ENCODE results near the gene COX20. TPM values are rescaled to one million over a fixed set of nuclear protein-coding genes. Genes with fewer than 3 reads are reported as not detected.

The COX20 gene
- total RNA-seq, 1 experiment from 2014 or later = 40.7 TPM

DNA sequence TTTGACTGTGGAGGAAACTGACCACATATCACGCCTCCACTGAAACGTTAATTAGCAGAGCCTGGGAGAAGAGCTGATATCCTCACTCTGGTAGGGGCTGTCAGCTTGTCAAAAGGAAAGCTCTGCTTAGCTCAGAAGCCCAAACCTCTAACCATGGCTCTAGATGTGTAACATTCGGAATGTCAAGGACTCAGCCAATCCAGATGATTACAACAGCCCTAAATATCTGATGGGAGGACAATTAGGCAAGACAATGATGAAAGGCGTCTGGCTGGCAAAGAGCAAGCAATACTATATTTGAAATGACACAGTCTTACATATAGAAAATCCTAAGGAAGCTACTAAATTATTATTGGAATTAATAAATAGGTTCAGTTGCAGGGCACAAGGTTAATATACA lies 45.7 kb upstream of the COX20 start:
- Histone ChIP-seq H3K27ac (no peak overlapping the region), H3K4me1 (replicated peaks; ENCODE audit: insufficient read depth) (no peaks in the 10 kb centered on the region), H3K9me3 (ENCODE audit: insufficient read depth, low read depth) (no peaks in the 10 kb centered on the region), H3K4me3 (no peak overlapping the region), H3K79me2 (ENCODE audit: low read depth) (no peaks in the 10 kb centered on the region), H4K20me1 (ENCODE audit: insufficient read depth) (no peaks in the 10 kb centered on the region), H3K4me2 (no peak overlapping the region), H3F3A (ENCODE audit: insufficient read depth, low read depth) (no peaks in the 10 kb centered on the region), H3K36me3 (ENCODE audit: low read depth) (no peaks in the 10 kb centered on the region), H3K27me3 (ENCODE audit: insufficient read depth, low read depth) (0 out of 2 replicates have a peak, but pooled peaks cover 4% of the 10 kb centered on the region), H3K9me2 (ENCODE audit: insufficient read depth) (no peaks in the 10 kb centered on the region), H2AFZ (no peak overlapping the region)
- POLR2A ChIA-PET (ENCODE audit: unreplicated experiment) = no interaction called here
- CTCF ChIA-PET = no interaction called here
- intact Hi-C loops (cut with micrococcal nuclease; ENCODE audit: unreplicated experiment) = loop anchor here (10.0 kb wide), 1 partner anchor 85 kb away; no protein-coding TSS in a partner anchor
- TF ChIP-seq EZH2 (IDR thresholded peaks at IDR 0.05; ENCODE audit: low read depth) = no peak
- TF ChIP-seq, protein P1, sequence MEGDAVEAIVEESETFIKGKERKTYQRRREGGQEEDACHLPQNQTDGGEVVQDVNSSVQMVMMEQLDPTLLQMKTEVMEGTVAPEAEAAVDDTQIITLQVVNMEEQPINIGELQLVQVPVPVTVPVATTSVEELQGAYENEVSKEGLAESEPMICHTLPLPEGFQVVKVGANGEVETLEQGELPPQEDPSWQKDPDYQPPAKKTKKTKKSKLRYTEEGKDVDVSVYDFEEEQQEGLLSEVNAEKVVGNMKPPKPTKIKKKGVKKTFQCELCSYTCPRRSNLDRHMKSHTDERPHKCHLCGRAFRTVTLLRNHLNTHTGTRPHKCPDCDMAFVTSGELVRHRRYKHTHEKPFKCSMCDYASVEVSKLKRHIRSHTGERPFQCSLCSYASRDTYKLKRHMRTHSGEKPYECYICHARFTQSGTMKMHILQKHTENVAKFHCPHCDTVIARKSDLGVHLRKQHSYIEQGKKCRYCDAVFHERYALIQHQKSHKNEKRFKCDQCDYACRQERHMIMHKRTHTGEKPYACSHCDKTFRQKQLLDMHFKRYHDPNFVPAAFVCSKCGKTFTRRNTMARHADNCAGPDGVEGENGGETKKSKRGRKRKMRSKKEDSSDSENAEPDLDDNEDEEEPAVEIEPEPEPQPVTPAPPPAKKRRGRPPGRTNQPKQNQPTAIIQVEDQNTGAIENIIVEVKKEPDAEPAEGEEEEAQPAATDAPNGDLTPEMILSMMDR (conservative IDR thresholded peaks at IDR 0.05) = no peak
- no peak for DNase-seq
- no TSS peak for BruUV-seq (replicated peaks)

DNA sequence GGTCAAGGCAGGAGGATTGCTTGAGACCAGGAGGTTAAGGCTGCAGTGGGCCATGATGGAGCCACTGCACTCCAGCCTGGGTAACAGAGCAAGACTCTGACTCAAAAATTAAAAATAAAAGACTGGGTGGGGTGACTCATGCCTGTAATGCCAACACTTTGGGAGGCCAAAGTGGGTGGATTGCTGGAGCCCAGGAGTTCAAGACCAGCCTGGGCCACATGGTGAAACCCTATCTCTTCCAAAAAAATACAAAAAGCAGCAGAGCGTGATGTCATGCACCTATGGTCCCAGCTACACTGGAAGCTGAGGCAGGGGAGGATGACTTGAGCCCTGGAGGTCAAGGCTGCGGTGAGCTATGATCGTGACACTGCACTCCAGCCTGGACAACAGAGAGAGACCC lies 44.4 kb upstream of the COX20 start:
- intact Hi-C loops (cut with micrococcal nuclease; ENCODE audit: unreplicated experiment) = loop anchor here (10.0 kb wide), 1 partner anchor 86 kb away; no protein-coding TSS in a partner anchor

DNA sequence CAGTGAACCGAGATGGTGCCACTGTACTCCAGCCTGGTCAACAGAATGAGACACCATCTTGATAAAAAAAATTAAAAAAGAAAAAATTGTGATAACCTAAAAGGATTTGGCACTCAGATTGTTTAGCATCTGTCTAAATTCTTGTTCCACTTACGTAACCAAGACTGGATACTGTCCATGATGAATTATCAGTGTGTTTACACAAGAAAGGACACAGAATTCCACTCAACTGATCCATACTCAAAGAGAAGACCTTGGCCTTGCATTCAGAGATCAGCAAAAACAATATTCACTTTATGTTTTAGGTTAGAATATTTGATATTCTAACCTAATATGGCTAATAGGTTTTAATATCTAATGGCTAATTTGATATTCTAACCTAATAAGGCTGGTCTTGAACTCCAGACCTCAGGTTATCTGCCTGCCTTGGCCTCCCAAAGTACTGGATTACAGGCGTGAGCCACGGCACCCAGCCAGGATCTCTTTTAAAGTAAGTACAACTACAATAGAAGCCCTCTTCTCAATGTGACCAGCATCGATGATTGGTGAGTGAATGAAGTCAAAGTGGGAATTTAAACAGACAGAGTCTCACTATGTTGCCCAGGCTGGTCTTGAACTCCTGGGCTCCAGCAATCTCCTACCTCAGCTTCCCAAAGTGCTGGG lies 43.1 kb upstream of the COX20 start:
- Histone ChIP-seq H4K20me1 (ENCODE audit: insufficient read depth) (no peaks in the 10 kb centered on the region), H3K9me3 (ENCODE audit: insufficient read depth, low read depth) (no peaks in the 10 kb centered on the region), H3K36me3 (ENCODE audit: low read depth) (no peaks in the 10 kb centered on the region), H3K79me2 (ENCODE audit: low read depth) (no peaks in the 10 kb centered on the region), H2AFZ (no peak overlapping the region), H3K4me2 (no peak overlapping the region), H3K4me1 (replicated peaks; ENCODE audit: insufficient read depth) (no peaks in the 10 kb centered on the region), H3K4me3 (no peak overlapping the region), H3F3A (ENCODE audit: insufficient read depth, low read depth) (no peaks in the 10 kb centered on the region), H3K27ac (no peak overlapping the region), H3K27me3 (ENCODE audit: insufficient read depth, low read depth) (0 out of 2 replicates have a peak, but pooled peaks cover 4% of the 10 kb centered on the region), H3K9me2 (ENCODE audit: insufficient read depth) (no peaks in the 10 kb centered on the region)
- no peak for DNase-seq
- TF ChIP-seq, protein P1 (conservative IDR thresholded peaks at IDR 0.05) = no peak
- no peak for TF ChIP-seq EZH2 (IDR thresholded peaks at IDR 0.05; ENCODE audit: low read depth)
- intact Hi-C loops (cut with micrococcal nuclease; ENCODE audit: unreplicated experiment) = loop anchor here (10.0 kb wide), 1 partner anchor 88 kb away; no protein-coding TSS in a partner anchor
- ChIA-PET POLR2A (ENCODE audit: unreplicated experiment) (no interaction called here), CTCF (no interaction called here)
- no TSS peak for BruUV-seq (replicated peaks)

More for the DNA sequence above, 44.4 kb upstream of the COX20 start:
- H3K4me1 ChIP-seq (replicated peaks; ENCODE audit: insufficient read depth) = no peaks in the 10 kb centered on the region
- no peaks in the 10 kb centered on the region for H4K20me1 ChIP-seq (ENCODE audit: insufficient read depth)
- TF ChIP-seq, protein P1 (conservative IDR thresholded peaks at IDR 0.05) = no peak
- no peak for TF ChIP-seq EZH2 (IDR thresholded peaks at IDR 0.05; ENCODE audit: low read depth)
- BruUV-seq (replicated peaks) = no TSS peak
- DNase-seq = no peak
- no peaks in the 10 kb centered on the region for H3K79me2 ChIP-seq (ENCODE audit: low read depth)
- H3K9me3 ChIP-seq (ENCODE audit: insufficient read depth, low read depth) = no peaks in the 10 kb centered on the region
- H3K4me3 ChIP-seq = no peak overlapping the region
- H3K9me2 ChIP-seq (ENCODE audit: insufficient read depth) = no peaks in the 10 kb centered on the region
- no peak overlapping the region for H2AFZ ChIP-seq
- ChIA-PET CTCF (no interaction called here), POLR2A (ENCODE audit: unreplicated experiment) (no interaction called here)
- H3K4me2 ChIP-seq = no peak overlapping the region
- H3K36me3 ChIP-seq (ENCODE audit: low read depth) = no peaks in the 10 kb centered on the region
- H3F3A ChIP-seq (ENCODE audit: insufficient read depth, low read depth) = no peaks in the 10 kb centered on the region
- 0 out of 2 replicates have a peak, but pooled peaks cover 4% of the 10 kb centered on the region for H3K27me3 ChIP-seq (ENCODE audit: insufficient read depth, low read depth)
- no peak overlapping the region for H3K27ac ChIP-seq

All from PC-9 (cell line).